ENCODE results near the gene PTPRR. TPM values are rescaled to one million over a fixed set of nuclear protein-coding genes. Genes with fewer than 3 reads are reported as not detected.

Gene PTPRR
- total RNA-seq, 1 donor from 2014 or later: 1.4 TPM

DNA sequence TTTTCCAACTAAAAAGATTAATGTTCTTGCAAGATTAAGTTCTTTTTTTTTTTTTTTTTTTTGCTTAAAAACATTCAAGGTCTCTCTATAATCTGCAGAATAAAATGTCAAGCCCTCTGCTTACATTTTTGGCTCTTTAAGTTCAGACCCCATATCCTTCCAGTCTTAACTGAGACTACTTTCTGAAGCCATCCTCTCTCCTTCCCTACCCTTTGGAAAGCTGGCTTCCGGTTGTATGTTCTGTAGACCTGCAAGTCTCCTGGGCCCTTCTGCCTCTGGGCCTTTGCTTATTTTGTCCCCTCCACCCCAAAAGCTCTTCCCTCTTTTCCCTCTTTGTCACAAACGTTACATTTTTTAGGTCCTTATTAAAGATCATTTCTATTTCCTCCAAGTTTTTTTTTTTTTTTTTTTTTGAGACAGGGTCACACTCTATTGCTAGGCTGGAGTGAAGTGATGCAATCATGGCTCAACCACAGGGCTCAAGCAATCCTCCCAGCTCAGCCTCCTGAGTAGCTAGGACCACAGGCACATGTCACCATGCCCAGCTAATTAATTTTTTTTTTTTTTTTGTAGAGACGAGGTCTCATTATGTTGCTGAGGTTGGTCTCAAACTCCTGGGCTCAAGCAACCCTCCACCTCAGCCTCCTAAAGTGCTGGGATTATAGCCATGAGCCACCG, 329.9 kb downstream of the PTPRR start:
- H3K27me3 ChIP-seq (ENCODE audit: insufficient read depth, low read length): no peaks in the 10 kb centered on the region
- no peaks in the 10 kb centered on the region for H3K79me2 ChIP-seq (ENCODE audit: insufficient read depth, low read length)
- Mint-ChIP-seq H3K9me3 (ENCODE audit: unreplicated experiment) (no peaks in the 10 kb centered on the region), H3K27me3 (ENCODE audit: low read depth, unreplicated experiment) (no peaks in the 10 kb centered on the region), H3K36me3 (ENCODE audit: low read depth, unreplicated experiment) (no peaks in the 10 kb centered on the region), H3K4me1 (ENCODE audit: low read depth, unreplicated experiment) (no peaks in the 10 kb centered on the region), H3K27ac (ENCODE audit: unreplicated experiment) (peak overlapping the region; percentile 64), H3K4me3 (ENCODE audit: unreplicated experiment) (no peak overlapping the region)
- H3K4me1 ChIP-seq (ENCODE audit: insufficient read depth, low read length): no peaks in the 10 kb centered on the region
- no peaks in the 10 kb centered on the region for H4K20me1 ChIP-seq (ENCODE audit: insufficient read depth, low read length)
- H3K4me2 ChIP-seq (ENCODE audit: low read length): no peak overlapping the region
- DNase-seq (ENCODE audit: low read depth): no peak
- no peak overlapping the region for H3K27ac ChIP-seq (ENCODE audit: low read depth, low read length)
- no peak for FAIRE-seq
- no peak overlapping the region for H2AFZ ChIP-seq (ENCODE audit: low read depth, low read length)
- H3K9me3 ChIP-seq (ENCODE audit: insufficient read depth, low read depth, low read length): no peaks in the 10 kb centered on the region
- H3K36me3 ChIP-seq (ENCODE audit: insufficient read depth, low read length): peaks cover 3% of the 10 kb centered on the region
- H3K9ac ChIP-seq (ENCODE audit: low read length): no peak overlapping the region
- no peak for TF ChIP-seq EZH2 (IDR thresholded peaks at IDR 0.05; ENCODE audit: insufficient read depth, low read length)
- TF ChIP-seq, protein P1, sequence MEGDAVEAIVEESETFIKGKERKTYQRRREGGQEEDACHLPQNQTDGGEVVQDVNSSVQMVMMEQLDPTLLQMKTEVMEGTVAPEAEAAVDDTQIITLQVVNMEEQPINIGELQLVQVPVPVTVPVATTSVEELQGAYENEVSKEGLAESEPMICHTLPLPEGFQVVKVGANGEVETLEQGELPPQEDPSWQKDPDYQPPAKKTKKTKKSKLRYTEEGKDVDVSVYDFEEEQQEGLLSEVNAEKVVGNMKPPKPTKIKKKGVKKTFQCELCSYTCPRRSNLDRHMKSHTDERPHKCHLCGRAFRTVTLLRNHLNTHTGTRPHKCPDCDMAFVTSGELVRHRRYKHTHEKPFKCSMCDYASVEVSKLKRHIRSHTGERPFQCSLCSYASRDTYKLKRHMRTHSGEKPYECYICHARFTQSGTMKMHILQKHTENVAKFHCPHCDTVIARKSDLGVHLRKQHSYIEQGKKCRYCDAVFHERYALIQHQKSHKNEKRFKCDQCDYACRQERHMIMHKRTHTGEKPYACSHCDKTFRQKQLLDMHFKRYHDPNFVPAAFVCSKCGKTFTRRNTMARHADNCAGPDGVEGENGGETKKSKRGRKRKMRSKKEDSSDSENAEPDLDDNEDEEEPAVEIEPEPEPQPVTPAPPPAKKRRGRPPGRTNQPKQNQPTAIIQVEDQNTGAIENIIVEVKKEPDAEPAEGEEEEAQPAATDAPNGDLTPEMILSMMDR (IDR thresholded peaks at IDR 0.05; ENCODE audit: insufficient read depth, low read depth, low read length): no peak
- H3K4me3 ChIP-seq (ENCODE audit: insufficient read depth, low read depth, low read length): no peak overlapping the region

DNA sequence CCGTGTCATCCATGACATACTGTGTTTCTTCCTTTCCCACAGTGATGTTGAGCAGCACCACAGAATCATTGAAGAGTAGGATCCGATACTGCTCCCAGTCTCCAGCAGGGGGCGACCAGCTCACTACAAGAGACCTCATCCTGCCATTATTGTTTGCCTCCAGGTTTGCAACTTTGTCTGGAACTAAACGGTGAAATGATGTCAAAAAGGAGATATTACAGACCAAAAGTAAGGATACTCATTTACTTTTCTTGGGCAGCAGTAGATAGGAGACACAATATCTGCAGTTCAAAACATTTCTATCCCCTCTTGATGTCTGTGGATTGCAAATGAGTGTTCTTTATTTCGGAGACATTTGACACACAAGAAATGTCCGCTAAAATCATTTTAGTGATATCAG, 330.5 kb downstream of the PTPRR start:
- H3K9me3 ChIP-seq (ENCODE audit: insufficient read depth, low read depth, low read length): no peaks in the 10 kb centered on the region
- no peaks in the 10 kb centered on the region for H3K27me3 Mint-ChIP-seq (ENCODE audit: low read depth, unreplicated experiment)
- no peaks in the 10 kb centered on the region for H3K4me1 ChIP-seq (ENCODE audit: insufficient read depth, low read length)
- TF ChIP-seq, protein P1 (IDR thresholded peaks at IDR 0.05; ENCODE audit: insufficient read depth, low read depth, low read length): peak; percentile 89
- TF ChIP-seq EZH2 (IDR thresholded peaks at IDR 0.05; ENCODE audit: insufficient read depth, low read length): no peak
- H3K9me3 Mint-ChIP-seq (ENCODE audit: unreplicated experiment): no peaks in the 10 kb centered on the region
- no peaks in the 10 kb centered on the region for H3K4me1 Mint-ChIP-seq (ENCODE audit: low read depth, unreplicated experiment)
- no peak overlapping the region for H3K9ac ChIP-seq (ENCODE audit: low read length)
- no peak overlapping the region for H3K4me3 ChIP-seq (ENCODE audit: insufficient read depth, low read depth, low read length)
- H3K27me3 ChIP-seq (ENCODE audit: insufficient read depth, low read length): no peaks in the 10 kb centered on the region
- H2AFZ ChIP-seq (ENCODE audit: low read depth, low read length): no peak overlapping the region
- H3K27ac ChIP-seq (ENCODE audit: low read depth, low read length): no peak overlapping the region
- H3K4me2 ChIP-seq (ENCODE audit: low read length): no peak overlapping the region
- no peaks in the 10 kb centered on the region for H3K36me3 Mint-ChIP-seq (ENCODE audit: low read depth, unreplicated experiment)
- no peaks in the 10 kb centered on the region for H3K79me2 ChIP-seq (ENCODE audit: insufficient read depth, low read length)
- H3K27ac Mint-ChIP-seq (ENCODE audit: unreplicated experiment): no peak overlapping the region
- H3K4me3 Mint-ChIP-seq (ENCODE audit: unreplicated experiment): no peak overlapping the region
- DNase-seq (ENCODE audit: low read depth): peak; percentile 61
- FAIRE-seq: no peak
- peaks cover 5% of the 10 kb centered on the region for H3K36me3 ChIP-seq (ENCODE audit: insufficient read depth, low read length)
- no peaks in the 10 kb centered on the region for H4K20me1 ChIP-seq (ENCODE audit: insufficient read depth, low read length)

Other genes starting within 250 kb of the PTPRR start
- gene TSPAN8, start 237.3 kb upstream of the PTPRR start, total RNA-seq: not detected in 2 replicates